Esophagus squamous epithelium (tissue), 4 donors: ENCODE results near the gene TBC1D12.

Experiments
- POLR2A ChIP-seq, 4 donors: fragments of 450-650 bp; IDR thresholded peaks; one replicate each; pipeline ENCODE4 v1.6.1; 2017; ENCODE audit warnings: antibody characterized with exemption in 4 of 4, mild to moderate bottlenecking in 4 of 4, moderate library complexity in 3 of 4
- TF ChIP-seq, protein P1 (sequence below), 6 experiments: fragments of 450-650 bp in 4 of 6; fragments of 200-600 bp in 2 of 6; sonication (generic) in 2 of 6; IDR thresholded peaks; one replicate each; pipeline ENCODE4 v1.5.1; 2016 to 2019; ENCODE audit warnings: antibody characterized with exemption in 6 of 6, mild to moderate bottlenecking in 4 of 6, moderate library complexity in 4 of 6

DNA sequence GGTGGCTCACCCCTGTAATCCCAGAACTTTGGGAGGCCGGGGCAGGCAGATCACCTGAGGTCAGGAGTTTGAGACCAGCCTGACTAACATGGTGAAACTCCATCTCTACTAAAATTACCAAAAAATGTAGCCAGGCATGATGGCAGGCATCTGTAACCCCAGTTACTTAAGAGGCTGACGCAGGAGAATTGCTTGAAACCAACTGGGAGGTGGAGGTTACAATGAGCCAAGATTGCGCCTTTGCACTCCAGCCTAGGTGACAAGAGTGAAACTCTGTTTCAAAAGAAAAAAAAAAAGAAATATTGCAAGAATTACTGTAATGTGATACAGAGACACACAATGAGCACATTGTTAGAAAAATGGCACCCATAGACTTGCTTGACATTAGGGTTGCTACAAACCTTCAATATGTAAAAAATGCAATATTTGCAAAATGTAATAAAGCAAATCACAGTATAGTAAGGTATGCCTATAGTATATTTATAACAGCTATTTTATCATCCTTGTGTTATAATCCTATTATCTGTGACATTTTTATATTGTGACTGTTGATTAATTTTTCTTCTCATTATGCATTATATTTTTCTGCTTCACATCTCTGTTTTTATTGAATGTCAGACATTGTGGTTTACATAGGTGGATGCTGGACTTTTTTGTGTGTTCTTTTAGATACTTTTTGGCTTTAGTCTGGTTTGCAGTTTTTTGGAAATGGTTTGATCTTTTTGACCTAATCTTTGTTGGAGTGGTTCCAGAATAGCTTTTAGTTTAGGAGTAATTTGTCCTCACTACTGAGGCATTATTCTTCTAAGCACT, 87.8 kb downstream of the TBC1D12 start:
- TF ChIP-seq, protein P1, sequence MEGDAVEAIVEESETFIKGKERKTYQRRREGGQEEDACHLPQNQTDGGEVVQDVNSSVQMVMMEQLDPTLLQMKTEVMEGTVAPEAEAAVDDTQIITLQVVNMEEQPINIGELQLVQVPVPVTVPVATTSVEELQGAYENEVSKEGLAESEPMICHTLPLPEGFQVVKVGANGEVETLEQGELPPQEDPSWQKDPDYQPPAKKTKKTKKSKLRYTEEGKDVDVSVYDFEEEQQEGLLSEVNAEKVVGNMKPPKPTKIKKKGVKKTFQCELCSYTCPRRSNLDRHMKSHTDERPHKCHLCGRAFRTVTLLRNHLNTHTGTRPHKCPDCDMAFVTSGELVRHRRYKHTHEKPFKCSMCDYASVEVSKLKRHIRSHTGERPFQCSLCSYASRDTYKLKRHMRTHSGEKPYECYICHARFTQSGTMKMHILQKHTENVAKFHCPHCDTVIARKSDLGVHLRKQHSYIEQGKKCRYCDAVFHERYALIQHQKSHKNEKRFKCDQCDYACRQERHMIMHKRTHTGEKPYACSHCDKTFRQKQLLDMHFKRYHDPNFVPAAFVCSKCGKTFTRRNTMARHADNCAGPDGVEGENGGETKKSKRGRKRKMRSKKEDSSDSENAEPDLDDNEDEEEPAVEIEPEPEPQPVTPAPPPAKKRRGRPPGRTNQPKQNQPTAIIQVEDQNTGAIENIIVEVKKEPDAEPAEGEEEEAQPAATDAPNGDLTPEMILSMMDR (IDR thresholded peaks at IDR 0.05) = no peak
- no peak for TF ChIP-seq POLR2A (IDR thresholded peaks at IDR 0.05)
